H1 (cell line): ENCODE results near the gene IRGC. TPM values are rescaled to one million over a fixed set of nuclear protein-coding genes. Genes with fewer than 3 reads are reported as not detected.
A peak's percentile ranks its signal among the peaks of the same experiment; 100 is the strongest.

Experiments
- CTCF ChIA-PET: fragments of 300-600 bp; sonication (Branson Sonifier 250); formaldehyde crosslinking; loops from one replicate; lab custom pipeline; 2021; ENCODE audit not compliant: partially characterized antibody; lab: Charles Lee
- POLR2A ChIA-PET: fragments of 300-600 bp; sonication (Branson Sonifier 250); formaldehyde crosslinking; loops from one replicate; lab custom pipeline; 2021; ENCODE audit warnings: inconsistent platforms; ENCODE audit not compliant: partially characterized antibody; lab: Charles Lee
- DNase-seq, 2 experiments: peaks; one replicate each; pipeline versions ENCODE4 v3.0.0 to v3.0.0-alpha.2; 2010 to 2022; ENCODE audit warnings: low spot score in 2 of 2, low read depth in 1 of 2, mixed read lengths in 1 of 2
- FAIRE-seq: peaks from 2 replicates; lab custom pipeline; 2011; peaks lifted over from hg19 to GRCh38; lab: Jason Lieb, UNC
- H2AFZ ChIP-seq: 2 replicates; pipeline ENCODE4 v1.8.1; 2012; ENCODE audit warnings: low read length, inconsistent platforms
- H2AK5ac ChIP-seq: 2 replicates; pipeline ENCODE4 v1.6.1; 2013; ENCODE audit warnings: low read depth, low read length
- H2BK120ac ChIP-seq: replicated peaks from 2 replicates; pipeline ENCODE3; 2013; ENCODE audit warnings: low read depth, low read length, inconsistent platforms
- H2BK12ac ChIP-seq: 2 replicates; pipeline ENCODE4 v1.6.1; 2013; ENCODE audit warnings: low read depth, low read length
- H2BK15ac ChIP-seq: 2 replicates; pipeline ENCODE4 v1.6.1; 2013; ENCODE audit warnings: low read length
- H2BK20ac ChIP-seq: 2 replicates; pipeline ENCODE4 v1.6.1; 2013; ENCODE audit warnings: low read length
- H2BK5ac ChIP-seq: 2 replicates; pipeline ENCODE4 v1.6.1; 2013; ENCODE audit warnings: low read depth, low read length
- H3K14ac ChIP-seq: 2 replicates; pipeline ENCODE4 v1.6.1; 2013; ENCODE audit warnings: inconsistent platforms; ENCODE audit not compliant: insufficient read length
- H3K18ac ChIP-seq: 2 replicates; pipeline ENCODE4 v1.6.1; 2013; ENCODE audit warnings: low read length; ENCODE audit errors: extremely low read depth
- H3K23ac ChIP-seq: 2 replicates; pipeline ENCODE4 v1.6.1; 2013; ENCODE audit warnings: inconsistent platforms; ENCODE audit not compliant: insufficient read length
- H3K23me2 ChIP-seq: 2 replicates; pipeline ENCODE4 v1.6.1; 2013; ENCODE audit warnings: low read depth, low read length
- H3K27ac ChIP-seq: 2 replicates; pipeline ENCODE4 v1.6.1; 2011; ENCODE audit warnings: low read depth, low read length, inconsistent platforms
- H3K27me3 ChIP-seq, 4 experiments: replicated peaks in 1 of 4; 1 replicate in 1 of 4; 2 replicates in 3 of 4; pipeline versions ENCODE4 v1.6.1 to v1.8.1; 2011 to 2013; ENCODE audit warnings: low read length in 3 of 4, mild to moderate bottlenecking in 3 of 4, inconsistent platforms in 2 of 4, mixed read lengths in 2 of 4, moderate library complexity in 1 of 4; ENCODE audit not compliant: control insufficient read depth in 3 of 4, insufficient read depth in 3 of 4; ENCODE audit errors: extremely low read depth in 1 of 4
- H3K36me3 ChIP-seq, 4 experiments: 2 replicates each; pipeline versions ENCODE4 v1.6.1 to v1.8.1; 2011 to 2013; ENCODE audit warnings: mild to moderate bottlenecking in 4 of 4, low read length in 3 of 4, moderate library complexity in 2 of 4, control low read depth in 1 of 4, inconsistent platforms in 1 of 4; ENCODE audit not compliant: insufficient read depth in 4 of 4, control insufficient read depth in 2 of 4
- H3K4ac ChIP-seq: replicated peaks from 2 replicates; pipeline ENCODE3; 2013; ENCODE audit warnings: low read length, low read depth, mixed read lengths, inconsistent platforms; ENCODE audit not compliant: insufficient read length
- H3K4me1 ChIP-seq, 4 experiments: replicated peaks in 1 of 4; 1 replicate in 1 of 4; 2 replicates in 3 of 4; pipeline versions ENCODE4 v1.6.1 to v1.8.1; 2011 to 2013; ENCODE audit warnings: low read length in 3 of 4, inconsistent platforms in 2 of 4, mixed read lengths in 1 of 4; ENCODE audit not compliant: insufficient read depth in 4 of 4, control insufficient read depth in 3 of 4
- H3K4me2 ChIP-seq, 2 experiments: 2 replicates each; pipeline versions ENCODE4 v1.6.1 to v1.8.1; 2011 to 2013; ENCODE audit warnings: low read depth in 2 of 2, low read length in 2 of 2, control low read depth in 1 of 2, inconsistent platforms in 1 of 2, mild to moderate bottlenecking in 1 of 2; ENCODE audit not compliant: insufficient read depth in 1 of 2
- H3K4me3 ChIP-seq, 4 experiments: fragments of 200-600, 300-600 bp in 1 of 4; sonication (generic), shearing (Covaris generic), sonication (Bioruptor Twin) in 1 of 4; 2 replicates each; pipeline versions ENCODE4 v1.5.1 to v1.8.1; 2011 to 2016; ENCODE audit warnings: low read length in 4 of 4, low read depth in 3 of 4, control low read depth in 2 of 4, inconsistent platforms in 2 of 4, mild to moderate bottlenecking in 2 of 4, mixed read lengths in 1 of 4, moderate library complexity in 1 of 4; ENCODE audit not compliant: insufficient read depth in 2 of 4; ENCODE audit errors: extremely low read depth in 1 of 4
- H3K56ac ChIP-seq: replicated peaks from 2 replicates; pipeline ENCODE3; 2013; ENCODE audit warnings: low read depth, mild to moderate bottlenecking, mixed read lengths, low read length, inconsistent platforms; ENCODE audit not compliant: insufficient read length
- H3K79me1 ChIP-seq: 2 replicates; pipeline ENCODE4 v1.6.1; 2013; ENCODE audit warnings: low read depth, low read length, control low read depth
- H3K79me2 ChIP-seq, 2 experiments: 2 replicates each; pipeline versions ENCODE4 v1.6.1 to v1.8.1; 2012 to 2013; ENCODE audit warnings: low read length in 2 of 2, mild to moderate bottlenecking in 2 of 2, inconsistent platforms in 1 of 2; ENCODE audit not compliant: insufficient read depth in 2 of 2, control insufficient read depth in 1 of 2
- H3K9ac ChIP-seq, 4 experiments: replicated peaks in 1 of 4; 1 replicate in 1 of 4; 2 replicates in 3 of 4; pipeline versions ENCODE4 v1.6.1 to v1.8.1; 2011 to 2013; ENCODE audit warnings: low read depth in 3 of 4, low read length in 3 of 4, control low read depth in 2 of 4, mild to moderate bottlenecking in 2 of 4, moderate library complexity in 2 of 4, inconsistent platforms in 1 of 4; ENCODE audit errors: extremely low read depth in 1 of 4
- H3K9me3 ChIP-seq, 2 experiments: 2 replicates each; pipeline versions ENCODE4 v1.6.1 to v1.8.1; 2012 to 2013; ENCODE audit warnings: mild to moderate bottlenecking in 2 of 2, moderate library complexity in 2 of 2, control low read depth in 1 of 2, inconsistent platforms in 1 of 2, low read depth in 1 of 2, low read length in 1 of 2, mixed read lengths in 1 of 2; ENCODE audit not compliant: insufficient read depth in 2 of 2
- H4K20me1 ChIP-seq, 2 experiments: replicated peaks in 1 of 2; 2 replicates each; pipeline versions ENCODE3 to v1.8.1; 2011 to 2013; ENCODE audit warnings: inconsistent platforms in 2 of 2, low read length in 2 of 2, mild to moderate bottlenecking in 1 of 2; ENCODE audit not compliant: insufficient read depth in 2 of 2, control insufficient read depth in 1 of 2
- H4K5ac ChIP-seq: 2 replicates; pipeline ENCODE4 v1.6.1; 2013; ENCODE audit warnings: low read length, low read depth, mixed read lengths, inconsistent platforms; ENCODE audit not compliant: insufficient read length
- H4K8ac ChIP-seq: 2 replicates; pipeline ENCODE4 v1.8.0; 2013; ENCODE audit warnings: mild to moderate bottlenecking, moderate library complexity, low read length, inconsistent platforms; ENCODE audit not compliant: insufficient read depth; ENCODE audit errors: extremely low read depth
- H4K91ac ChIP-seq: replicated peaks from 2 replicates; pipeline ENCODE3; 2013; ENCODE audit warnings: low read length, mixed read lengths, inconsistent platforms; ENCODE audit not compliant: insufficient read length
- POU5F1 ChIP-seq: IDR thresholded peaks from 2 replicates; pipeline ENCODE4 v1.6.1; 2011; ENCODE audit warnings: low read depth, mild to moderate bottlenecking, low read length, moderate library complexity
- RNF2 ChIP-seq: fragments of 200-900, 300-1000 bp; sonication (generic); IDR thresholded peaks from 2 replicates; pipeline ENCODE4 v1.7.1; 2016; ENCODE audit warnings: borderline replicate concordance, low read depth, mild to moderate bottlenecking, antibody characterized with exemption, low read length; ENCODE audit not compliant: poor library complexity, severe bottlenecking; ENCODE audit errors: missing control alignments
- SIN3A ChIP-seq, 2 experiments: IDR thresholded peaks in 1 of 2; conservative IDR thresholded peaks in 1 of 2; 2 replicates each; pipeline ENCODE4 v1.6.1; 2011 to 2012; ENCODE audit warnings: low read length in 2 of 2, improper control_type of control experiment in 1 of 2, low read depth in 1 of 2, mild to moderate bottlenecking in 1 of 2
- WGBS, 2 experiments: shearing (Covaris generic) in 1 of 2; methylation state at CpG; one replicate each; pipeline versions ENCODE4 v1.1.6 to v1.1.7; 2013 to 2015; ENCODE audit warnings: low lambda C conversion rate in 2 of 2, mixed read lengths in 2 of 2, inconsistent platforms in 1 of 2, low coverage in 1 of 2, missing lambda C conversion rate in 1 of 2; ENCODE audit not compliant: insufficient replicate concordance in 2 of 2, insufficient coverage in 1 of 2, insufficient read length in 1 of 2; ENCODE audit errors: extremely low coverage in 1 of 2, missing lambda C conversion rate in 1 of 2; 5-methylcytosine and 5-hydroxymethylcytosine counted together
- polyA plus RNA-seq, 7 experiments: library from polyadenylated mRNA; depleted of rRNA in 3 of 7; stranded (reverse) in 5 of 7; unstranded in 2 of 7; fragments of >200 nt in 5 of 7; fragments of 200-250 nt in 2 of 7; gene quantifications; 1 replicate in 5 of 7; 2 replicates in 1 of 7; 4 replicates in 1 of 7; pipeline versions ENCODE4 v1.2.1 to v1.2.3, GENCODE V29; 2011 to 2013; ENCODE audit warnings: missing spikeins in 2 of 7, mixed read lengths in 2 of 7
- total RNA-seq: library from RNA; stranded (reverse); fragmentation: NEBNext Ultra II Directional; extraction: Animal tissue kit (Norgen Biotek cat#: 25700); gene quantifications from 2 replicates; pipeline ENCODE4 v1.2.1, GENCODE V29; 2021
- TF ChIP-seq, protein P1 (sequence below): IDR thresholded peaks from 2 replicates; pipeline ENCODE4 v1.6.1; 2011; ENCODE audit warnings: low read length, improper control_type of control experiment

Gene IRGC
- total and polyA plus RNA-seq, 2 of the 8 experiments (the other 6 are each of a cell fraction or from before 2014, with no cell fraction given), result not detected

DNA sequence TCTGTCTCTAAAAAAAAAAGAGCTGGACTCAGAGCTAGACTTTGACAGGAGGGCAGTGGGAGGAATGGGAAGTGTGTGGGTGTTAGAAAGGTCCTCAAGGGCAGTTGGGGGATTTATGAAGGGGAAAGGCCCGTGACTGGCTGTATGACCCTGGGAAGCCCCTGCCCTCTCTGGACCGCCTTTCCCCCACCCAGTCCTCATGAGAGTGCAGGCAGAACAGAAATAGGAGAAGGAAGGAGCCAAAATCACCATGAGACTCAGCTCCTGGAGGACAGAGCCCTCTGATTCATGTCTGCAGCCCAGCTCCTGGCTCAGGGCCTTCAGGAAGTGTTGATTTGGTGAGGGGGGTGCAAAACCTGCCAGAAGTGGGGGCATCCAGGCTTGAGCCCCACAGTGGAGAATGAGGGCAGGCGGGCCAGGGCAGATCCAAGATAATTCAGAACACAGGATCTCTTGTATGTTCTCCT, 47.6 kb downstream of the IRGC start:
- H3K9ac ChIP-seq, result no peak overlapping the region
- no peak overlapping the region for H3K27ac ChIP-seq
- H4K5ac ChIP-seq, result no peak overlapping the region
- H3K27me3 ChIP-seq, result no peaks in the 10 kb centered on the region
- no peak overlapping the region for H2BK5ac ChIP-seq
- no peaks in the 10 kb centered on the region for H3K23me2 ChIP-seq
- no peaks in the 10 kb centered on the region for H3K79me2 ChIP-seq
- H3K79me1 ChIP-seq, result no peaks in the 10 kb centered on the region
- H2AK5ac ChIP-seq, result no peak overlapping the region
- no peak overlapping the region for H3K4me2 ChIP-seq
- H3K18ac ChIP-seq, result no peak overlapping the region
- no peak overlapping the region for H2BK15ac ChIP-seq
- ChIA-PET POLR2A (interaction anchor here (1.3 kb wide), 1 partner anchor 9 kb away, joined by 4 read pairs; the partner anchor contains the start of gene SMG9), CTCF (interaction anchor here (0.8 to 37.0 kb wide), 5 partner anchors 7 to 169 kb away, joined by 3 to 703 read pairs (median 4); partner anchors contain the start of genes KCNN4 and SMG9)
- H3K14ac ChIP-seq, result no peak overlapping the region
- H3K4me1 ChIP-seq, result peaks cover 0 to 4% (median 2%) of the 10 kb centered on the region in 4 experiments; a peak in 4 of 7 replicates
- H3K4me3 ChIP-seq, result no peak overlapping the region
- no peak overlapping the region for H2AFZ ChIP-seq
- DNase-seq (no peak), FAIRE-seq (no peak)
- H3K56ac ChIP-seq, result no peak overlapping the region
- no peak overlapping the region for H2BK20ac ChIP-seq
- no peak overlapping the region for H2BK12ac ChIP-seq
- no peaks in the 10 kb centered on the region for H4K20me1 ChIP-seq
- no peaks in the 10 kb centered on the region for H3K9me3 ChIP-seq
- no peak overlapping the region for H3K4ac ChIP-seq
- no peaks in the 10 kb centered on the region for H3K36me3 ChIP-seq
- H3K23ac ChIP-seq, result no peak overlapping the region
- WGBS, 2 experiments, result 87% methylated on average over 3 of the region's 3 CpGs; no CpG with 5 or more reads in 1 of the 2 experiments
- H4K8ac ChIP-seq, result peak overlapping the region; percentile 36; the same call in 1 of the 2 replicates
- no peak overlapping the region for H2BK120ac ChIP-seq
- no peak overlapping the region for H4K91ac ChIP-seq
- TF ChIP-seq SIN3A (conservative IDR thresholded peaks at IDR 0.05 in 1 of 2, IDR thresholded peaks at IDR 0.05 in 1 of 2; ENCODE audit: low read depth in 1 of 2, low read length in 2 of 2) (no peak), POU5F1 (no peak), RNF2 (no peak)
- TF ChIP-seq, protein P1, sequence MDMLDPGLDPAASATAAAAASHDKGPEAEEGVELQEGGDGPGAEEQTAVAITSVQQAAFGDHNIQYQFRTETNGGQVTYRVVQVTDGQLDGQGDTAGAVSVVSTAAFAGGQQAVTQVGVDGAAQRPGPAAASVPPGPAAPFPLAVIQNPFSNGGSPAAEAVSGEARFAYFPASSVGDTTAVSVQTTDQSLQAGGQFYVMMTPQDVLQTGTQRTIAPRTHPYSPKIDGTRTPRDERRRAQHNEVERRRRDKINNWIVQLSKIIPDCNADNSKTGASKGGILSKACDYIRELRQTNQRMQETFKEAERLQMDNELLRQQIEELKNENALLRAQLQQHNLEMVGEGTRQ, result no peak
